C4-2B (cell line): ENCODE measurements around the gene TNS3.
"Not testable (repeated sequence)": the region's sequence is repeated elsewhere in the genome, so short reads cannot be mapped to it uniquely, and the experiment has no call there.

Experiments
- H3K27ac ChIP-seq: fragments of 450-650 bp; 2 replicates; pipeline ENCODE4 v1.5.1; 2017
- ZFX ChIP-seq: fragments of 450-650 bp; IDR thresholded peaks from 2 replicates; pipeline ENCODE4 v1.6.1; 2017
- TF ChIP-seq, protein P1 (sequence below): fragments of 450-650 bp; conservative IDR thresholded peaks from 2 replicates; pipeline ENCODE4 v1.5.1; 2017; ENCODE audit warnings: mild to moderate bottlenecking

Gene TNS3

GRCh38 chr7:47267346-47267745 is 314.6 kb downstream of the TNS3 start:
- TF ChIP-seq ZFX = no peak
- TF ChIP-seq, protein P1, sequence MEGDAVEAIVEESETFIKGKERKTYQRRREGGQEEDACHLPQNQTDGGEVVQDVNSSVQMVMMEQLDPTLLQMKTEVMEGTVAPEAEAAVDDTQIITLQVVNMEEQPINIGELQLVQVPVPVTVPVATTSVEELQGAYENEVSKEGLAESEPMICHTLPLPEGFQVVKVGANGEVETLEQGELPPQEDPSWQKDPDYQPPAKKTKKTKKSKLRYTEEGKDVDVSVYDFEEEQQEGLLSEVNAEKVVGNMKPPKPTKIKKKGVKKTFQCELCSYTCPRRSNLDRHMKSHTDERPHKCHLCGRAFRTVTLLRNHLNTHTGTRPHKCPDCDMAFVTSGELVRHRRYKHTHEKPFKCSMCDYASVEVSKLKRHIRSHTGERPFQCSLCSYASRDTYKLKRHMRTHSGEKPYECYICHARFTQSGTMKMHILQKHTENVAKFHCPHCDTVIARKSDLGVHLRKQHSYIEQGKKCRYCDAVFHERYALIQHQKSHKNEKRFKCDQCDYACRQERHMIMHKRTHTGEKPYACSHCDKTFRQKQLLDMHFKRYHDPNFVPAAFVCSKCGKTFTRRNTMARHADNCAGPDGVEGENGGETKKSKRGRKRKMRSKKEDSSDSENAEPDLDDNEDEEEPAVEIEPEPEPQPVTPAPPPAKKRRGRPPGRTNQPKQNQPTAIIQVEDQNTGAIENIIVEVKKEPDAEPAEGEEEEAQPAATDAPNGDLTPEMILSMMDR = no peak
- no peak overlapping the region for H3K27ac ChIP-seq

DNA sequence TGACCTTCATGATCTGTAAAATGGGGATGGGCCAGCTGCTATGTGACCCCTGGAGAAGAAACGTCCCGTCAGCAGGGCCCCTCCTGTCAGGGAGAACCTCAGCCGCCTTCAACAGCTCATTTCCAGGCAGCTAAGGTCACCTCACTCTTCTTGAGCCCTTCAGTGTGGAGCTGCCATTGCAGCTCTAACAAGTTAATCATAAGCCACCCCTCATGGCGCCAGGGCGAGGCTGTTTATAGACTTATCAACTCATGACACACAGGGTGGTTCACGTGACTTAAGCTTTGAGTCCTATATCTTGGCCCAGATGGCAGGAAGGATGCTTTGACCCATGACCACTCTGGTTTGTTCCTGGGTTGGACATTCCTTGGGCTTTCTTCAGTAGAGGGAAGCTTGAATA is 315.1 kb downstream of the TNS3 start:
- TF ChIP-seq, protein P1 = no peak
- TF ChIP-seq ZFX = no peak
- no peak overlapping the region for H3K27ac ChIP-seq

GRCh38 chr7:47266131-47266706 is 315.7 kb downstream of the TNS3 start:
- TF ChIP-seq ZFX = no peak
- TF ChIP-seq, protein P1 = peak; percentile 93
- H3K27ac ChIP-seq = no peak overlapping the region

DNA sequence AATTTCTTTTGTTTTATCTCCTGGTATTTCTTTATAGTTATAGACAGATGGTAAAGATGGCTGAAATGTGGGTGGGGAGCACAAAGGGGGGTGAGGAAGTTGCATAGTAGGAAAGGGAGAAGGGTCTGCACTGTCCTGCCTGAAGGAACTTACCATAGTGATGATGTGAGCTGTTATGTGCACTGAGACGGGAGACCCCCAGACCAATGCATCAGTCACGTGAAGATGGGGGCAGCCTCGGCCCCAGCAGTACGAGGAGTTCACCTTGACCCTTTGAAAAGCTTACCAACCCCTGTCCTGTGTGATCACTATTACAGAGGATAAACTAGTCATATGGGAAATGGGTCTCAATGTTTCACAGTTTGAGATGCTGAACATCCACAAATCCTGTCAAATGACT is 316.3 kb downstream of the TNS3 start:
- no peak for TF ChIP-seq ZFX
- TF ChIP-seq, protein P1 = no peak

GRCh38 chr7:47264021-47264651 is 317.8 kb downstream of the TNS3 start:
- no peak overlapping the region for H3K27ac ChIP-seq
- TF ChIP-seq, protein P1 = no peak
- no peak for TF ChIP-seq ZFX

More for the DNA sequence above, 316.3 kb downstream of the TNS3 start:
- H3K27ac ChIP-seq = no peak overlapping the region

- no peak overlapping the region for H3K27ac ChIP-seq
- no peak for TF ChIP-seq ZFX
- TF ChIP-seq, protein P1 = no peak
Measured at GRCh38 chr7:47262881-47263280, 319.0 kb downstream of the TNS3 start.

GRCh38 chr7:47262160-47262559 is 319.8 kb downstream of the TNS3 start:
- not testable (repeated sequence) for H3K27ac ChIP-seq

- TF ChIP-seq, protein P1 = no peak
- TF ChIP-seq ZFX = no peak
- no peak overlapping the region for H3K27ac ChIP-seq
Measured at GRCh38 chr7:47260270-47260669, 321.6 kb downstream of the TNS3 start.
